ENCODE measurements around the gene CLBA1.
"Not testable (repeated sequence)": the region's sequence is repeated elsewhere in the genome, so short reads cannot be mapped to it uniquely, and the experiment has no call there.

CLBA1 gene
- total RNA-seq, result 3.9 to 5.5 reads per million in 2 donors

DNA sequence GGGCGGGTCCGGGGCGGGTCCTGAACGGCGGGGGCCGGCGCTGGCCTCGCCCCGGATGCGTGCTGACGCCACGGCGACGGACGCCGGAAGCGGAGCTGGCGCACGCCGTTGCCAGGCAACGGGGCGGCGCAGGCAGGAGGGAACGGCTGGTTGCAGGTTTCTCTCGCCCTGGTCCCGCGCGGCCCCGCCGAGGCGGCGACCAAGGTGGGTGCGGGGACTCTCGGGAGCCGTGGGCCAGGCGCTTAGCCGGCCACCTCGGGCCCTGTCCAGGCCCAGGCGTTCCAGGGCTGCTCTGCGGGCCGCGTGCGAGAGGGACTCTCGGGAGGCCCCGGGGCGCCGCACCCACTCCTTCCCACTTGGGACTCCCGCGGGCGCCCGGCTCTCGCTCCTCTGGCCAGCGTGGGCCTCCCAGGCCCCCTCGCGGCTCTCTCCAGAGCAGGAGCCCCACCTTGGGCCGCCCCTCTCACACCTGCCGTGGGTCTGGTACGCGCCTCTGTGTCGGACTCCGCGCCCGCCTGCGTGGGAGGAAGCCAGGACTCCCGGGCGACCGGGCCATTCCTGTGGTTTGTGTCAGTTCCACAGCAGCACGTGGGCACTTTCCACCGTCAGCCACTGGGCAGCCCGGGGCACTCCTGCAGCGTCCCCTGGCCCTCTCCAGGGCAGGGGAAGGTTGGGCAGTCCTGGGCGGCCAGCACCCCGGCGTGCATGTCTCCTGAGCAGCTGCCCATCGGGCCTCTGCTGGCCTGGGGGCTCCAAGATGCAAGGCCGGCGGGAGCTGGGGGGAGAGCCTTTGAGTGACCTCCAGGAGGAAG is at the start of gene CLBA1:
TSS of gene CLBA1 (plus strand) at position 114 of the 812 bp plus-strand sequence. CDS start at position 758, 644 bp downstream.
- DNase-seq, result peak; percentile 82

DNA sequence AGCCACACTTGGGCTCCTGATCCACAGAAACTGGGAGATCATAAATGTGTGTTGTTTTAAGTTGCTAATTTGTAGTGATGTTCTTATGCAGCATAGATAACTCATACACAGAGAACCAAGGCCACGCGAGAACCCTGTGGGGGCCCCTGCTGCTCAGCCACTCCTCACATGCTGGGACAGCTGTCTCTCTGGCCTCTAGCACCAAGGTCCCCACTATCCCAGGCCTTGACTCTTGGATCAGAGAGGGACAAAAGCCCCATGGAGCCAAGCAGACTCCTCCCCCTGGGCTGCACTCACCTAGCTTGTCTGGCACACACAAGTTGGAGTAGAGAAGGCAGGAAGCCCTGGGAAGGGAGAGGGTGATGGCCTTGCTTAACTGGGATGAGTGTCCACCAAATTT is 49.6 kb upstream of the CLBA1 start:
- no peak for DNase-seq

DNA sequence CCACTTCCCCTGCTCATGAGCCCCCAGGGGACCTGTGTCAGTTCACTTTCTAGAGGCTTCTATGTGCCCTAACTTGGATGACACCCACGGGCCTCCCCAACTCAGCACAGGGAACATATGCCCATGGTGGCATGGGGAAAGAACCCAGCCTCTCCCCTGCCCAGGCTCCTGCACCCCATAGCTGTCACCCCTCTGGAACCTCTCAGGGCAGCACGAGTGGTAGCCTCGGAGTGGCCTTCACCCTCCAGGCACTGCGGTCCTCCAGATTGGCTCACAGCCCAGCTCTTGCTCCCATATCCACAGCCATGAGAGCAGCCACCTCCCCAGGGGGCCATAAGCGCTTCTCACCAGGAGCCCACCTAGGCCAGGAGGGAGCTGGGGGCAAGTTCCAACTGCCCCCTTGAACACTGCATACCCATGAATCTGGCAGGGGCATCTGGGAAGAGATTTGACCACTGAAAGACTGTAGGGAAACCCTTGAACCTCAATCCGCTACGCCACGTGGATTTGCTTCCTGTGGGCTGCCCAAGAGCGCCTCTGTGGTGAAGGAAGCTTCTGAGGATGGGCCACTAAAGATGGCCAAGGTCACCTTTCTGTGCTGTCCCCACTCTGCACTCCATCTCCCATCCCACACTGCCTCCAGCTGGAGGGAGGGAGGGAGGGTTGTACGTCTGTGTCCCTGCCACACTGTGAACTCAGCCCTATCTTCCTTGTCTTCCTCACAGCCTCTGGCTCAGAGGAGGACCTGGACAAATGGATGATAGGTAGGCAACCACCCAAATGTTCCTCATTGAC is 49.0 kb upstream of the CLBA1 start:
- DNase-seq, result no peak

DNA sequence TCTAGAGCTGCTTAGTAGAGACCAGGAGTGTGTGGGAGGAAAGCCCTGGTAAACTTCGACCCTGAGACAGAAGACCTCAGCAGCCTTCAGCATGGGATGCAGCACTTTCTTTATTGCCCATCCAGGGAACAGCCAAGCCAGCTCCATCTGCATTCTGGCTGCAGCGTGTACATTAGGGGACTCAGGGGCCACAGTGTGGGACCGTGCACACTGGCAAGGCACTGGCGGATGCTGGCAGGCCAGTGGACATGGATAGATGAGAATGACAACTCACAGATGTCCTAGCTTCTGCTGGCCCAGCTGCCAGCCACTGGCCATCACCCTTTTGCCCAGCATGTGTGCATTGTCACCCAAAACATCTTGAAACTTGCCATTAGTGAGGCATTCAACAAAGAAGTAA is 48.4 kb upstream of the CLBA1 start:
- no peak for DNase-seq

DNA sequence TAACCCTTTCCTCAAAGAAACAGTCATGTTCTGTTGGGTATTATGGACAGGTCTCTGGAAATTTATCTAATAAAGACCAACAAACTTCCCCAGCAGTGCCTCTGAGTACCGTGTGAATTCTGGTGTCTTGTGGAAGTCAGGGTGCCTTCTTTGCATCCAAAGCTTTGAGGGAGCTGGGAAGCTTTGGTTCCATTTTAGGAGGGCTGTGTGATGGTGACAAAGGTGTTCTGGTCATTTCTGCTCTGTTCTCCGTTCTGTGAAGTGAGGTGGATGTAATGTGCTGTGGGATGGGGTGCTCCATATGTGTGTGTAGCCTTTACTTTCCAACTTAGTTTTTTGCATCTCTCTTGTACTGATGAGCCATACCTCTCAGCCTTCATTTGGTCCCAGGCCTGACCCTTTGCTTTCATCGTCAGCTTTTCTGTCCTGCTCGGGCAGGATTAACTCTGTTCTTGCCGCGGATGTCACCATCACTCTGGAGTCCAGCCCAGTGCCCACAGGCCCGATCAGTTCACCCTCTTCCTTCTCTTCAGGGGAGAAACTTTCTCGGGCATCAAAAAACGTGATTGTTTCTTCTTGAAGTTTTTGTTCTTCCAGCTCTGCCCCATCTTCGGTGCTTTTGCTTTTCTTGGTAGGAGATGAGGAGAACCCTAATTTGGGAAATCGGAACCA is 47.8 kb upstream of the CLBA1 start:
- no peak for DNase-seq

DNA sequence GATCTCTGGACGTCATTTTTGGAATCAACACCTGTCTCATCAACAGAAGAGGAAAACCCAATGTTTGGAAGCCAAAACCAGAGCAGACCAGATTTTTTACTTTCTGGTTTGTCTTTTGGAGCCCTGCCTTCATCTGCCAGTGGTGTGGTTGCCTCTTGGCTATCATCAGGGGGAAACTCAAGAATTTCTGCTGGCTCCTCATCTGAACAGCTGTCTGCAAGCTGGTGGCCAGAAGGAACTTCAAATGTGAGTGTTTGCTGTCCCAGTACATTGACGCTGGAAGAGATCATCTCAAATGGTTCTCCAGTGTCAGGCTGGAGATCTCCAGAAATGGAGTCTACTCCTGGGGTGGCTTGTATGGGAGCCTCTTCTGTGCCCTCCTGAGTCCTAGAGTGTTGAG is 47.2 kb upstream of the CLBA1 start:
- DNase-seq, result no peak

DNA sequence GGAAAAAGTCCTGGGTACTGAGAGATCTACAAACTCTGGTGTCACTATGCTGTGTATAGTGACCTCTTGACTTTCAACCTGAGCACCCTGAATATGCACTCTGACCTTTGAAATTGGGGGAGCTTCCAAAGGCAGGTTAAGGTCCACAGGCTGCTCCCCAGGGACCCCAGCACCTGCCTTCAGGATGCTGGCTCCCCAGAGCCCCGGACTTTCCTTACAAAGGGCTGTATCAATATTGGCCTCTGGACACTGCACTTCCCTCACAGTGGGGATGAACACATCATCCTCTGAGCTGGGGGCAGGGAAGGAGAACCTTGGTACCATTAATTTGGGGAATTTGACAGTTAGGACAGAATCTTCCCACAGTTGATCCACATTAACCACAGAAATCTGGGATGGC is 46.6 kb upstream of the CLBA1 start:
- DNase-seq, result no peak

DNA sequence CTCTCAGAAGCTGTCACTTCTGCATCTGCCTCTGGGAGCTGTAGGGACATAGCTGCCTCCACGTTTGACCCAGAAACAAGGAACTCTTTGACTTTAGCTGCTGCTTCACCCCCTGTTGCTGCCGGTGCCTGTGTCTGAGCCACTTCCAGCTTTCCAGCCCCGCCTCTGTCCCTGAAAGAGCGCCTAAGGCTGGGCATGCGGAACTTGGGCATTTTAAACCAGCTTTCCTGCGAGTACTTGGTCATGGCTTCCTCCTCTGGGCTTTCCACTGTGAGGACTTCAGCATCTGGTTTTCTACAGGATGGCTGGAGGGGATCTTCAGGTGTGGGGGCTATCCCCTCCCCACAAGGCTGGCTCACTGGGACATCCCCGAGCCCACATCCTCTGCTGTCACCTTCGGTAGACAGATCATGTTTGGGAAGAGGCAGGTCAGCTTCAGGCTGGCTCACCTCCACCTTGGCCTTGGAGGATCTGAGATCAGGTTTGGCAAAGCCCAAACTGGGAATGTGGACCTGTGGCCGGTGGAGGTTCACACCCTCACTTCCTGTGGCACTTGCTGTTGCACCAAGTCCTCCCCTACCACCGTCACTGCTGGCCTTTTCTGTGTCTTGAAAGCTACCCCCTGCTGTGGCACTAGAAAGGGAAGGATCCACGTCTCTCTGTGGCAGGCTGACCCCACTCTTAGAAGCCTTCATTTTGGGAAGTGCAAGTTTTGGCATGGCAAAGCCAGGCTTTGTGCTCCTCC is 45.8 kb upstream of the CLBA1 start:
- DNase-seq, result no peak

DNA sequence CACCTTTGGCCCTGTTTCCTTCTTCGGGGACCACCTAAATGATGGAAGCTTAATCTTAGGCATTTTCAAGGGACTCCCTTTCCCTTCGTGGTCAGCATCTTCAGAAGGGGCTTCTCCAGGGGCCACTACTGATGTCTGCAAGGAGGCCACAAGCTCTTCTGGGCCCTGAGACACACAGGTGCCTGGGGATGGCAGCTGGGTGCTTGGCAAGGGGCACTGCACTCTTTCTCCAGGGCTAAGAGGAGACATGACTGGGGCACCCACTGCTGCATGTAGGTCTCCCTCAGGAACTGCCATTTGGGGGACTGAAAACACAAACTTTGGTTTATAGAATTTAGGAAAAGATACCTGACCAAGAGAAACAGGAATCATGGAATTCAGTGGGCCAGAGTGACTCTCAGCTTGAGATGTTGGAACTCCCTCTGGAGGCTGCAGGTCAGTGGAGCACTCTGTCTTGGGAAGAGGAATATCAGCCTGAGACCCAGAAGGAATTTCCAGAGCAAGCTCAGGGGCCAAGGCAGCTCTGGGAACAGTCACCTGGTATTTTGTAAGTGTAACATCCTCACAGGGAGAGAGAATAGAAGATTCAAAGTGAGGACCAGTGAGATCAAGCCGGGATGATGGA is 45.0 kb upstream of the CLBA1 start:
- DNase-seq, result no peak

DNA sequence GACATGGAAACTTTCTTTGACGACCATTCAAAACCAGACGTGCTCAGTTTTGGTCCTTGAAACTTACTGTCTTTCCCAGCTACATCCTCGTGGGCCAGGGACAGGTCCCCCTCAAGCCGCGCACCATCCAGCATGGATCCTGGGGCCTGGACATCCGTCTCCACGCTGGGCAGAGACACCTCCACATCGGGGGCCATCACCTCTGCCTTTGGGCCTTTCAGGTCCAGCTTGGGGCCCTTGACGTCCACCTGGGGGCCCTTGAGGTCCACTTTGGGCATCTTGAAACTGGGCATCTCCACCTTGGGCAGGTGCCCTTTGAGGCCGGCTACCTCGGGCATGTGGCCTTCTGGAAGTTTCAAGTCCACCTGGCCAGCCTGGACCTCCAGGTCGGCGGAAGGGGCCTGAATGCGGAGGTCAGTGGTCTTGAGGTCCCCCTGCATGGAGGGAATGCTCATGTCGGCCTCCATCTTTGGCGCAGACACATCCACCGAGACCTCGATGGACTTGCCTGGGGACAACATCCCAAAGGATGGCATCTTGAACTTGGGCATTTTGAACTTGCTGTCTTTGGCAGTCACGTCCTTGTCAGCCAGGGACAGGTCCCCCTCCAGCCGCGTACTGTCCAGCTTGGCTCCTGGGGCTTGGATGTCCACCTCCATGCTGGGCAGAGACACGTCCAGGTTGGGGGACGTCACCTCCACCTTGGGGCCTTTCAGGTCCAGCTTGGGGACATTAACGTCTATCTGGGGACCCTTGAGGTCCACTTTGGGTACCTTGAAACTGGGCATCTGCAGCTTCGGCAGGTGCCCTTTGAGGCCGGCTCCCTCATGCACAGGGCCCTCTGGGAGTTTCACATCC is 43.9 kb upstream of the CLBA1 start:
- DNase-seq, result no peak

DNA sequence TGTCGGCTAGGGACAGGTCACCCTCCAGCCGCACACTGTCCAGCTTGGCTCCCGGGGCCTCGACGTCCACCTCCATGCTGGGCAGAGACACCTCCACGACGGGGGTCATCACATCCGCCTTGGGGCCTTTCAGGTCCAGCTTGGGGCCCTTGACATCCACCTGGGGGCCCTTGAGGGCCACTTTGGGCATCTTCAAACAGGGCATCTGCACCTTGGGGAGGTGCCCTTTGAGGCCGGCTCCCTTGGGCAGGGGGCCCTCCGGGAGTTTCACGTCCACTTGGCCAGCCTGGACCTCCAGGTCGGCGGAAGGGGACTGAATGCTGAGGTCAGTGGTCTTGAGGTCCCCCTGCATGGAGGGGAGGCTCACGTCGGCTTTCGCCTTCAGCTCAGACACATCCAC is 43.0 kb upstream of the CLBA1 start:
- DNase-seq, result no peak

DNA sequence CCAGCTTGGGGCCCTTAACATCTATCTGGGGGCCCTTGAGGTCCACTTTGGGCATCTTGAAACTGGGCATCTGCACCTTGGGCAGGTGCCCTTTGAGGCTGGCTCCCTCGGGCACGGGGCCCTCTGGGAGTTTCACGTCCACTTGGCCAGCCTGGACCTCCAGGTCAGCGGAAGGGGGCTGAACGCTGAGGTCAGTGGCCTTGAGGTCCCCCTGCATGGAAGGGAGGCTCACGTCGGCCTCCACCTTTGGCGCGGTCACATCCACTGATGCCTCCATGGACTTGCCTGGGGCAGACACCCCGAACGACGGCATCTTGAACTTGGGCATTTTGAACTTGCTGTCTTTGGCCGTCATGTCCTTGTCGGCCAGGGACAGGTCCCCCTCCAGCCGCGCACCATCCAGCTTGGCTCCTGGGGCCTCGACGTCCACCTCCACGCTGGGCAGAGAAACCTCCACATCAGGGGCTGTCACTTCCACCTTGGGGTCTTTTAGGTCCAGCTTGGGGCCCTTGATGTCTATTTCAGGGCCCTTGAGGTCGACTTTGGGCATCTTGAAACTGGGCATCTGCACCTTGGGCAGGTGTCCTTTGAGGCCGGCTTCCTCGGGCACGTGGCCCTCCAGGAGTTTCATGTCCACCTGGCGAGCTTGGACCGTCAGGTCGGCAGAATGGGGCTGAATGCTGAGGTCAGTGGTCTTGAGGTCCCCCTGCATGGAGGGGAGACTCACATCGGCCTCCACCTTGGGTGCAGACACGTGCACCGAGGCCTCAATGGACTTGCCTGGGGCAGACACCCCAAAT is 42.2 kb upstream of the CLBA1 start:
- not testable (repeated sequence) for DNase-seq

DNA sequence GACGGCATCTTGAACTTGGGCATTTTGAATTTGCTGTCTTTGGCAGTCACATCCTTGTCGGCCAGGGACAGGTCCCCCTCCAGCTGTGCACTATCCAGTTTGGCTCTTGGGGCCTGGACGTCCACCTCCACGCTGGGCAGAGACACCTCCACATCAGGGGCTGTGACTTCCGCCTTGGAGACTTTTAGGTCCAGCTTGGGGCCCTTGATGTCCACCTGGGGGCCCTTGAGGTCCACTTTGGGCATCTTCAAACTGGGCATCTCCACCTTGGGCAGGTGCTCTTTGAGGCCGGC is 41.6 kb upstream of the CLBA1 start:
- not testable (repeated sequence) for DNase-seq

DNA sequence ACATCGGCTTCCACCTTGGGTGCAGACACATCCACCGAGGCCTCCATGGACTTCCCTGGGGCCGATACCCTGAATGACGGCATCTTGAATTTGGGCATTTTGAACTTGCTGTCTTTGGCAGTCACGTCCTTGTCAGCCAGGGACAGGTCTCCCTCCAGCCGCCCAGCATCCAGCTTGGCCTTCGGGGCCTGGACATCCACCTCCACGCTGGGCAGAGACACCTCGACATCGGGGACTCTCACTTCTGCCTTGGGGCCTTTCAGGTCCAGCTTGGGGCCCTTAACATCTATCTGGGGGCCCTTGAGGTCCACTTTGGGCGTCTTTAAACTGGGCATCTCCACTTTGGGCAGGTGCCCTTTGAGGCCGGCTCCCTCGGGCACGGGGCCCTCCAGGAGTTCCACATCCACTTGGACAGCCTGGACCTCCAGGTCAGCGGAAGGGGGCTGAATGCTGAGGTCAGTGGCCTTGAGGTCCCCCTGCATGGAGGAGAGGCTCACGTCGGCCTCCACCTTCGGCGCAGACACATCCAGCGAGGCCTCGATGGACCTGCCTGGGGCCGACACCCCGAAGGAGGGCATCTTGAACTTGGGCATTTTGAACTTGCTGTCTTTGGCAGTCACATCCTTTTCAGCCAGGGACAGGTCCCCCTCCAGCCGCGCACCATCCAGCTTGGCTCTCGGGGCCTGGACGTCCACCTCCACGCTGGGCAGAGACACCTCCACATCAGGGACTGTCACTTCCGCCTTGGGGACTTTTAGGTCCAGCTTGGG is 41.0 kb upstream of the CLBA1 start:
- DNase-seq, result not testable (repeated sequence)

DNA sequence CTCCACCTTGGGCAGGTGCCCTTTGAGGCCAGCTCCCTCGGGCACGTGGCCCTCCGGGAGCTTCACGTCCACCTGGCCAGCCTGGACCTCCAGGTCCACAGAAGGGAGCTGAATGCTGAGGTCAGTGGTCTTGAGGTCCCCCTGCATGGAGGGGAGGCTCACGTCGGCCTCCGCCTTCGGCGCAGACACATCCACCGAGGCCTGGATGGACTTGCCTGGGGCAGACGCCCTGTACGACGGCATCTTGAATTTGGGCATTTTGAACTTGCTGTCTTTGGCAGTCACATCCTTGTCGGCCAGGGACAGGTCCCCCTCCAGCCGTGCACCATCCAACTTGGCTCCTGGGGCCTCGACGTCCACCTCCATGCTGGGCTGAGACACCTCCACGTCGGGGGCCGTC is 40.3 kb upstream of the CLBA1 start:
- not testable (repeated sequence) for DNase-seq

DNA sequence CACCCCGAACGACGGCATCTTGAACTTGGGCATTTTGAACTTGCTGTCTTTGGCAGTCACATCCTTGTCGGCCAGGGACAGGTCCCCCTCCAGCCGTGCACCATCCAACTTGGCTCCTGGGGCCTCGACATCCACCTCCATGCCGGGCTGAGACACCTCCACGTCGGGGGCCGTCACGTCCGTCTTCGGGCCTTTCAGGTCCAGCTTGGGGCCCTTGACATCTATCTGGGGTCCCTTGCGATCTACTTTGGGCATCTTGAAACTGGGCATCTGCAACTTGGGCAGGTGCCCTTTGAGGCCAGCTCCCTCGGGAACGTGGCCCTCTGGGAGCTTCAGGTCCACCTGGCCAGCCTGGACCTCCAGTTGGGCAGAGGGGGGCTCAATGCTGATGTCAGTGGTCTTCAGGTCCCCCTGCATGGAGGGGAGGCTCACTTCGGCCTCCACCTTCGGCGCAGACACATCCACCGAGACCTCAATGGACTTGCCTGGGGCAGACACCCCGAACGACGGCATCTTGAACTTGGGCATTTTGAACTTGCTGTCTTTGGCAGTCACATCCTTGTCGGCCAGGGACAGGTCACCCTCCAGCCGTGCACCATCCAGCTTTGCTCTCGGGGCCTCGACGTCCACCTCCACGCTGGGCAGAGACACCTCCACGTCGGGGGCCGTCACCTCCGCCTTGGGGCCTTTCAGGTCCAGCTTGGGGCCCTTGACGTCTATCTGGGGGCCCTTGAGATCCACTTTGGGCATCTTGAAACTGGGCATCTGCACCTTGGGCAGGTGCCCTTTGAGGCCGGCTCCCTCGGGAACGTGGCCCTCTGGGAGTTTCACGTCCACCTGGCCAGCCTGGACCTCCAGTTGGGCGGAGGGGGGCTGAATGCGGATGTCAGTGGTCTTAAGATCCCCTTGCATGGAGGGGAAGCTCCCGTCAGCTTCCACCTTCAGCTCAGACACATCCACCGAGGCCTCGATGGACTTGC is 39.3 kb upstream of the CLBA1 start:
- not testable (repeated sequence) for DNase-seq

DNA sequence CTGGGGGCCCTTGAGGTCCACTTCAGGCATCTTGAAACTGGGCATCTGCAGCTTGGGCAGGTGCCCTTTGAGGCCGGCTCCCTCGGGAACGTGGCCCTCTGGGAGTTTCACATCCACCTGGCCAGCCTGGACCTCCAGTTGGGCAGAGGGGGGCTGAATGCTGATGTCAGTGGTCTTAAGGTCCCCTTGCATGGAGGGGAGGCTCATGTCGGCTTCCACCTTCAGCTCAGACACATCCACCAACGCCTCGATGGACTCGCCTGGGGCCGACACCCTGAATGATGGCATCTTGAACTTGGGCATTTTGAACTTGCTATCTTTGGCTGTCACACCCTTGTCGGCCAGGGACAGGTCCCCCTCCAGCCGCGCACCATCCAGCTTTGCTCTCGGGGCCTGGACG is 38.4 kb upstream of the CLBA1 start:
- not testable (repeated sequence) for DNase-seq

Measured in T-helper 9 cell (primary cell).